HepG2 (cell line): ENCODE data around the gene LASP1. TPM values are rescaled to one million over a fixed set of nuclear protein-coding genes. Genes with fewer than 3 reads are reported as not detected.

Source experiments
- ATF7 ChIP-seq, 2 experiments: fragments of 450-650 bp in 1 of 2; sonication (generic) in 1 of 2; formaldehyde crosslinking in 1 of 2; IDR thresholded peaks; 2 replicates each; pipeline versions ENCODE4 v1.4.0 to v1.6.1; 2016 to 2020; ENCODE audit warnings: antibody characterized with exemption in 1 of 2, mild to moderate bottlenecking in 1 of 2, missing genetic modification reagents in 1 of 2
- ATM ChIP-seq: fragments of 450-650 bp; IDR thresholded peaks from 2 replicates; pipeline ENCODE4 v1.7.1; 2017; ENCODE audit warnings: mild to moderate bottlenecking, borderline replicate concordance
- BRD4 ChIP-seq: sonication (generic); formaldehyde crosslinking; IDR thresholded peaks from 2 replicates; pipeline ENCODE4 v1.4.0; 2020; ENCODE audit warnings: missing genetic modification reagents
- ESRRA ChIP-seq: sonication (generic); formaldehyde crosslinking; IDR thresholded peaks from 2 replicates; pipeline ENCODE4 v1.5.1; 2020; ENCODE audit warnings: mild to moderate bottlenecking, low read depth, missing genetic modification reagents
- MIXL1 ChIP-seq: IDR thresholded peaks from 2 replicates; pipeline ENCODE4 v1.6.1; 2016
- MXD1 ChIP-seq: sonication (generic); formaldehyde crosslinking; IDR thresholded peaks from 2 replicates; pipeline ENCODE4 v1.4.0; 2020; ENCODE audit warnings: mild to moderate bottlenecking, missing genetic modification reagents
- MXD4 ChIP-seq: IDR thresholded peaks from 2 replicates; pipeline ENCODE4 v1.6.1; 2016; ENCODE audit warnings: mild to moderate bottlenecking, missing biosample characterization, missing genetic modification reagents
- PHF5A ChIP-seq: IDR thresholded peaks from one replicate; pipeline ENCODE4 v1.6.1; 2018; ENCODE audit warnings: low read depth, missing genetic modification reagents; ENCODE audit not compliant: unreplicated experiment
- SOX13 ChIP-seq, 3 experiments: fragments of 450-650 bp in 1 of 3; sonication (generic) in 1 of 3; formaldehyde crosslinking in 1 of 3; IDR thresholded peaks in 2 of 3; conservative IDR thresholded peaks in 1 of 3; 2 replicates each; pipeline versions ENCODE4 v1.5.0 to v1.6.1; 2016 to 2020; ENCODE audit warnings: antibody characterized with exemption in 1 of 3, mild to moderate bottlenecking in 1 of 3, missing compliant biosample characterization in 1 of 3, missing genetic modification reagents in 1 of 3, moderate library complexity in 1 of 3
- ZBTB20 ChIP-seq: sonication (generic); formaldehyde crosslinking; IDR thresholded peaks from 2 replicates; pipeline ENCODE4 v1.8.1; 2023; ENCODE audit warnings: missing genetic modification reagents, low read depth, mild to moderate bottlenecking, borderline replicate concordance
- ZNF570 ChIP-seq: sonication (generic); formaldehyde crosslinking; IDR thresholded peaks from 2 replicates; pipeline ENCODE4 v1.4.0; 2020; ENCODE audit warnings: mild to moderate bottlenecking, missing genetic modification reagents, borderline replicate concordance
- ZNF614 ChIP-seq: IDR thresholded peaks from 2 replicates; pipeline ENCODE4 v1.6.1; 2018; ENCODE audit warnings: missing biosample characterization, missing genetic modification reagents, inconsistent platforms, borderline replicate concordance
- ZNF672 ChIP-seq: sonication (generic); formaldehyde crosslinking; IDR thresholded peaks from 2 replicates; pipeline ENCODE4 v1.8.1; 2022; ENCODE audit warnings: missing genetic modification reagents
- ZNF746 ChIP-seq: sonication (generic); formaldehyde crosslinking; IDR thresholded peaks from 2 replicates; pipeline ENCODE4 v1.8.0; 2022; ENCODE audit warnings: mild to moderate bottlenecking, missing genetic modification reagents
- ZNF775 ChIP-seq: sonication (generic); formaldehyde crosslinking; IDR thresholded peaks from 2 replicates; pipeline ENCODE4 v1.4.0; 2020; ENCODE audit warnings: missing genetic modification reagents, mild to moderate bottlenecking, moderate library complexity, borderline replicate concordance
- polyA plus RNA-seq, 8 experiments: library from polyadenylated mRNA; depleted of rRNA in 3 of 8; stranded (reverse) in 7 of 8; unstranded in 1 of 8; fragments of >200 nt; fragmentation: Illumina TruSeq in 4 of 8; extraction: Trizol in 4 of 8; gene quantifications; 2 replicates each; pipeline versions ENCODE4 v1.2.1 to v1.2.3, GENCODE V29; 2011 to 2016; ENCODE audit warnings: low read depth in 4 of 8, missing spikeins in 1 of 8, mixed read lengths in 1 of 8; ENCODE audit not compliant: insufficient read depth in 1 of 8
- total RNA-seq, 5 experiments: library from RNA; depleted of rRNA; stranded (reverse); fragments of >200 nt; fragmentation: Illumina TruSeq; extraction: Trizol; gene quantifications; 2 replicates each; pipeline ENCODE4 v1.2.3, GENCODE V29; 2016; ENCODE audit warnings: low read depth in 1 of 5
- TF ChIP-seq, protein P1 (sequence below): IDR thresholded peaks from 2 replicates; pipeline ENCODE4 v1.4.0; 2020; ENCODE audit warnings: mild to moderate bottlenecking, missing genetic modification reagents
- TF ChIP-seq, protein P2 (sequence below): sonication (generic); formaldehyde crosslinking; IDR thresholded peaks from 2 replicates; pipeline ENCODE4 v1.8.1; 2023; ENCODE audit warnings: mild to moderate bottlenecking, missing genetic modification reagents
- TF ChIP-seq, protein P3 (sequence below): sonication (generic); formaldehyde crosslinking; IDR thresholded peaks from 2 replicates; pipeline ENCODE4 v1.9.0; 2021; ENCODE audit warnings: missing genetic modification reagents, borderline replicate concordance

LASP1 gene
- total and polyA plus RNA-seq, 2 of the 13 experiments (the other 11 are each of a cell fraction or from before 2014, with no cell fraction given): 70.1 to 97.0 TPM

DNA sequence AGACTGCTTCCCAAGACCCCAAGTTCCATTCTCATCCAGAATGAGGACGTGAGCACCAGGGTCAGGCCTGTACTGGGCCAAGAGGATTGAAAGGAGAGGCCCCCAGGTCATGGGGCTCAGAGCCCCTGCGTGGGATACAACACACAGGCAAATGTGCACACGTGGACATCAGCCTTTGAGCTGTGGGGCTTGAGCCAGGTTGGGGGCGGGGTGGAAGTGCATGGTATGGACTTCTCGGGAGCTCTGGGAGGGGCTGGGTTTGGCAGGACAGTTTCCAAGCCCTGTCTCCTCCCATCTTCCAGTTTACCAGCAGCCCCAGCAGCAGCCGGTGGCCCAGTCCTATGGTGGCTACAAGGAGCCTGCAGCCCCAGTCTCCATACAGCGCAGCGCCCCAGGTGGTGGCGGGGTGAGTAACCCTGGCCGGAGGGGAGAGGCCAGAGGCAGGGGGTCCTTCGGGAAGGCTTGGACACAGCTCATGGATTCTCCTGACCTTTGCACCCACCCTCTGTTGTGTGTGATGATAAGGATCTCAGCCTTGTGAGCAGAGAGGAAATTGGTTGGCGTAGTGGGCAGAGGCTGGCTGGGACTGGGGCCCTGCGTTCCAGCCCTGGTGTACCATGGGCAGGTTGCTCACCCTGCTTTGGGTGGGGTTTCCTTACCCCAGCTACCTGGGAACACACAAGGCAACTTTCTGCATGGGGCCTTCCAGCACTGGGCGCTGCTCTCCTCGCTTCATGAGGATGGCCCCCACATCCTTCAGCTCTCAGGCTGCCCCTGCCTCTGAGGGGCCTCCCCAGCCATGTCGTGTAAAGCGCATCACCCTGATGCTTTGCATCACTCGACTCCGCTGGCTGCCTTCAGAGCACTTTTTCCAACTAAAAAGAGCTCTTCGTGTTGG is 45.1 kb downstream of the LASP1 start (continued):
- no peak; the same call in 1 of the 2 replicates for TF ChIP-seq ZBTB20 (CRISPR knock-in tag)
- TF ChIP-seq MXD1 (CRISPR knock-in tag): no peak
- TF ChIP-seq, protein P1, sequence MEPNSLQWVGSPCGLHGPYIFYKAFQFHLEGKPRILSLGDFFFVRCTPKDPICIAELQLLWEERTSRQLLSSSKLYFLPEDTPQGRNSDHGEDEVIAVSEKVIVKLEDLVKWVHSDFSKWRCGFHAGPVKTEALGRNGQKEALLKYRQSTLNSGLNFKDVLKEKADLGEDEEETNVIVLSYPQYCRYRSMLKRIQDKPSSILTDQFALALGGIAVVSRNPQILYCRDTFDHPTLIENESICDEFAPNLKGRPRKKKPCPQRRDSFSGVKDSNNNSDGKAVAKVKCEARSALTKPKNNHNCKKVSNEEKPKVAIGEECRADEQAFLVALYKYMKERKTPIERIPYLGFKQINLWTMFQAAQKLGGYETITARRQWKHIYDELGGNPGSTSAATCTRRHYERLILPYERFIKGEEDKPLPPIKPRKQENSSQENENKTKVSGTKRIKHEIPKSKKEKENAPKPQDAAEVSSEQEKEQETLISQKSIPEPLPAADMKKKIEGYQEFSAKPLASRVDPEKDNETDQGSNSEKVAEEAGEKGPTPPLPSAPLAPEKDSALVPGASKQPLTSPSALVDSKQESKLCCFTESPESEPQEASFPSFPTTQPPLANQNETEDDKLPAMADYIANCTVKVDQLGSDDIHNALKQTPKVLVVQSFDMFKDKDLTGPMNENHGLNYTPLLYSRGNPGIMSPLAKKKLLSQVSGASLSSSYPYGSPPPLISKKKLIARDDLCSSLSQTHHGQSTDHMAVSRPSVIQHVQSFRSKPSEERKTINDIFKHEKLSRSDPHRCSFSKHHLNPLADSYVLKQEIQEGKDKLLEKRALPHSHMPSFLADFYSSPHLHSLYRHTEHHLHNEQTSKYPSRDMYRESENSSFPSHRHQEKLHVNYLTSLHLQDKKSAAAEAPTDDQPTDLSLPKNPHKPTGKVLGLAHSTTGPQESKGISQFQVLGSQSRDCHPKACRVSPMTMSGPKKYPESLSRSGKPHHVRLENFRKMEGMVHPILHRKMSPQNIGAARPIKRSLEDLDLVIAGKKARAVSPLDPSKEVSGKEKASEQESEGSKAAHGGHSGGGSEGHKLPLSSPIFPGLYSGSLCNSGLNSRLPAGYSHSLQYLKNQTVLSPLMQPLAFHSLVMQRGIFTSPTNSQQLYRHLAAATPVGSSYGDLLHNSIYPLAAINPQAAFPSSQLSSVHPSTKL (CRISPR knock-in tag): peak; percentile 85
- no peak; the same call in 1 of the 2 replicates for TF ChIP-seq MXD4 (CRISPR knock-in tag)
- TF ChIP-seq ZNF672 (CRISPR knock-in tag): no peak
- no peak for TF ChIP-seq ESRRA (CRISPR knock-in tag)
- TF ChIP-seq ZNF746 (CRISPR knock-in tag): no peak
- TF ChIP-seq MIXL1 (CRISPR knock-in tag): peak; percentile 60; the same call in 1 of the 2 replicates
- no peak for TF ChIP-seq ZNF570 (CRISPR knock-in tag)
- TF ChIP-seq ATF7 (IDR thresholded peaks at IDR 0.05): no peak
- TF ChIP-seq ATF7 (CRISPR knock-in tag; IDR thresholded peaks at IDR 0.05): no peak
- no peak for TF ChIP-seq ZNF775
- TF ChIP-seq ZNF614 (CRISPR knock-in tag): peak; percentile 80; the same call in 1 of the 2 replicates
- TF ChIP-seq, protein P2, sequence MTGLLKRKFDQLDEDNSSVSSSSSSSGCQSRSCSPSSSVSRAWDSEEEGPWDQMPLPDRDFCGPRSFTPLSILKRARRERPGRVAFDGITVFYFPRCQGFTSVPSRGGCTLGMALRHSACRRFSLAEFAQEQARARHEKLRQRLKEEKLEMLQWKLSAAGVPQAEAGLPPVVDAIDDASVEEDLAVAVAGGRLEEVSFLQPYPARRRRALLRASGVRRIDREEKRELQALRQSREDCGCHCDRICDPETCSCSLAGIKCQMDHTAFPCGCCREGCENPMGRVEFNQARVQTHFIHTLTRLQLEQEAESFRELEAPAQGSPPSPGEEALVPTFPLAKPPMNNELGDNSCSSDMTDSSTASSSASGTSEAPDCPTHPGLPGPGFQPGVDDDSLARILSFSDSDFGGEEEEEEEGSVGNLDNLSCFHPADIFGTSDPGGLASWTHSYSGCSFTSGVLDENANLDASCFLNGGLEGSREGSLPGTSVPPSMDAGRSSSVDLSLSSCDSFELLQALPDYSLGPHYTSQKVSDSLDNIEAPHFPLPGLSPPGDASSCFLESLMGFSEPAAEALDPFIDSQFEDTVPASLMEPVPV (CRISPR knock-in tag): no peak
- TF ChIP-seq ATM: no peak
- no peak for TF ChIP-seq BRD4 (CRISPR knock-in tag)
- peak; percentile 76 for TF ChIP-seq PHF5A (CRISPR knock-in tag)
- TF ChIP-seq SOX13 (IDR thresholded peaks at IDR 0.05): no peak
- TF ChIP-seq SOX13 (CRISPR knock-in tag; conservative IDR thresholded peaks at IDR 0.05 in 1 of 2, IDR thresholded peaks at IDR 0.05 in 1 of 2): peak in 1 of 2 experiments; percentile 80; a peak in 2 of 4 replicates
- TF ChIP-seq, protein P3, sequence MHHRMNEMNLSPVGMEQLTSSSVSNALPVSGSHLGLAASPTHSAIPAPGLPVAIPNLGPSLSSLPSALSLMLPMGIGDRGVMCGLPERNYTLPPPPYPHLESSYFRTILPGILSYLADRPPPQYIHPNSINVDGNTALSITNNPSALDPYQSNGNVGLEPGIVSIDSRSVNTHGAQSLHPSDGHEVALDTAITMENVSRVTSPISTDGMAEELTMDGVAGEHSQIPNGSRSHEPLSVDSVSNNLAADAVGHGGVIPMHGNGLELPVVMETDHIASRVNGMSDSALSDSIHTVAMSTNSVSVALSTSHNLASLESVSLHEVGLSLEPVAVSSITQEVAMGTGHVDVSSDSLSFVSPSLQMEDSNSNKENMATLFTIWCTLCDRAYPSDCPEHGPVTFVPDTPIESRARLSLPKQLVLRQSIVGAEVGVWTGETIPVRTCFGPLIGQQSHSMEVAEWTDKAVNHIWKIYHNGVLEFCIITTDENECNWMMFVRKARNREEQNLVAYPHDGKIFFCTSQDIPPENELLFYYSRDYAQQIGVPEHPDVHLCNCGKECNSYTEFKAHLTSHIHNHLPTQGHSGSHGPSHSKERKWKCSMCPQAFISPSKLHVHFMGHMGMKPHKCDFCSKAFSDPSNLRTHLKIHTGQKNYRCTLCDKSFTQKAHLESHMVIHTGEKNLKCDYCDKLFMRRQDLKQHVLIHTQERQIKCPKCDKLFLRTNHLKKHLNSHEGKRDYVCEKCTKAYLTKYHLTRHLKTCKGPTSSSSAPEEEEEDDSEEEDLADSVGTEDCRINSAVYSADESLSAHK (CRISPR knock-in tag): no peak
